Endothelial cell (in vitro differentiated cells): Measurements from ENCODE around the gene ESM1. TPM values are rescaled to one million over a fixed set of nuclear protein-coding genes. Genes with fewer than 3 reads are reported as not detected.

ENCODE experiments used
- DNase-seq: peaks from one replicate; pipeline ENCODE4 v3.0.0; 2021; ENCODE audit warnings: low spot score
- H3K27ac Mint-ChIP-seq: one replicate; pipeline ENCODE4 v1.8.0; 2021; ENCODE audit warnings: mixed read lengths, inconsistent platforms; ENCODE audit not compliant: unreplicated experiment
- H3K27me3 Mint-ChIP-seq: one replicate; pipeline ENCODE4 v1.8.0; 2021; ENCODE audit warnings: mild to moderate bottlenecking, moderate library complexity, mixed read lengths, inconsistent platforms; ENCODE audit not compliant: unreplicated experiment
- H3K36me3 Mint-ChIP-seq: one replicate; pipeline ENCODE4 v1.8.0; 2021; ENCODE audit warnings: mild to moderate bottlenecking, low read depth, mixed read lengths, inconsistent platforms; ENCODE audit not compliant: unreplicated experiment
- H3K4me1 Mint-ChIP-seq: one replicate; pipeline ENCODE4 v1.8.0; 2021; ENCODE audit warnings: mild to moderate bottlenecking, mixed read lengths, inconsistent platforms; ENCODE audit not compliant: unreplicated experiment
- H3K4me3 Mint-ChIP-seq: one replicate; pipeline ENCODE4 v1.8.0; 2021; ENCODE audit warnings: mild to moderate bottlenecking, mixed read lengths, inconsistent platforms; ENCODE audit not compliant: unreplicated experiment
- H3K9me3 Mint-ChIP-seq: one replicate; pipeline ENCODE4 v1.8.0; 2021; ENCODE audit warnings: mixed read lengths, inconsistent platforms; ENCODE audit not compliant: unreplicated experiment
- total RNA-seq: library from RNA; stranded (reverse); fragmentation: NEBNext Ultra II Directional; extraction: Animal tissue kit (Norgen Biotek cat#: 25700); gene quantifications from one replicate; pipeline ENCODE4 v1.2.1, GENCODE V29; 2021; ENCODE audit not compliant: unreplicated experiment
- TF ChIP-seq, protein P1 (sequence below): fragments of 200-600 bp; sonication (generic); IDR thresholded peaks from one replicate; pipeline ENCODE4 v1.5.0; 2021; ENCODE audit warnings: antibody characterized with exemption; ENCODE audit not compliant: unreplicated experiment

Gene ESM1
- total RNA-seq, 1 donor from 2014 or later, result 8.2 TPM

DNA sequence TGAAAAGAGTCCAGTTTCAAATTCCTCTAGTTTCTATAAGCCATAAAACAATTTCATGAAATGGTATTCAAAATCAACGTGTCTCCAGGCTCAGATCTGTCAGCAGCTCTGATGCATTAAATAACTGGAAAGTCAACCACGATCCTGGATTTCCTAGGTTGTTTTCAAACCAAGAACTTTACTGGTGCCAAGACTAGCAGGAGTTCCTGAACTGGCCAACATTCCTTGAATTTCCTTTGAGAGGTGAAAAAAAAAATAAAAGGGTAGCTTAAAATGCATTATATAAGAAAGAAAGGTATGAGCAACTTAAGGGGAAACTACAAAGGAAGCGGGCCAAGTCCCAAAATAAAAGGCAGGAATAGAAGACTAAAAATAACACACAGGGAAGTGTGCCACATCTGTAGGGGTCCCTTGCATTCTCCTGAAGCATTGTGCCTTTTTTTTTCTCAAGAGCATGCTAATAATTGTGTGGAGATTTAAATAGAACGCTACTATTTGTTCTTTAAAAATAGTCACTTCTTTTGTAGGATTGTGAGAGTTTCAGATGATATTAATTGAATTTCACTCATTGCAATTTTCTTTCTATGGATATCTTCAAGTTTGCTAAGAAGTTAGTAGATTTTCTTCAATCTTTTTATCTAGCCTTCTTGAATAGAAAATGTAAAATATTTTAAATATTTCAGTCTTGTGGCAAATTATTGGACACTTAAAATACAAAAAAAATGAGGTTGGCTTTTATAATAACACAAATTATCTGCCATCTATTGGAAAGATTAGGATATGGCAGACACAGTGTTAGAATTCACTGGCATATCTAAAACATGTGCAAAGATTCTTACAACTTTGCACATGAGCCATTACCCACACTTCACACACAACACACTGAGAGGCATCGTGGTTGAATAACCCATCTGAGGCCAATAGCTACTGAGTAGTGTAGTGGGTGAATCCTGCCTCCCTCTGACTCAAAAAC is 15.3 kb downstream of the ESM1 start:
- DNase-seq, result no peak

DNA sequence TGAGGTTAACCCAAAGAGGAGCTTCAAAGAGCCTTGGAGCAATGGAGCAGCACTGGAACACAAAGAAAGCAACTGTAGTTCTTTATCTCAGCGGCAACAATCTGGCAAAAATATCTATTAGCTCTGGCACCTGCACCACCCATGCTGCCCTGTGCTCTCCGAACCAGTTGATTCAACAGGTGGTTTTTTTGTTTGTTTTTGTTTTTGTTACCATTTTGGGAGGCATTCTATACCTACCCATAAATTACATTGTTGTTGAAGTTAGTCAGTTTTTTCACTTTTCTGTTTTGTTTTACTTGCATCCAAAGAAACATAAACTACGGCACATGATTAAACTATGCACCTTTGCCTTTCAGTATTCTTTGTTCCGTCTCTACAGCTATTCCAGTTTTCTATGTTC is 16.2 kb downstream of the ESM1 start:
- Mint-ChIP-seq H3K9me3 (no peaks in the 10 kb centered on the region), H3K36me3 (peaks cover 4% of the 10 kb centered on the region), H3K27ac (no peak overlapping the region), H3K4me1 (peaks cover 29% of the 10 kb centered on the region), H3K4me3 (no peak overlapping the region), H3K27me3 (no peaks in the 10 kb centered on the region)
- DNase-seq, result no peak
- TF ChIP-seq, protein P1, sequence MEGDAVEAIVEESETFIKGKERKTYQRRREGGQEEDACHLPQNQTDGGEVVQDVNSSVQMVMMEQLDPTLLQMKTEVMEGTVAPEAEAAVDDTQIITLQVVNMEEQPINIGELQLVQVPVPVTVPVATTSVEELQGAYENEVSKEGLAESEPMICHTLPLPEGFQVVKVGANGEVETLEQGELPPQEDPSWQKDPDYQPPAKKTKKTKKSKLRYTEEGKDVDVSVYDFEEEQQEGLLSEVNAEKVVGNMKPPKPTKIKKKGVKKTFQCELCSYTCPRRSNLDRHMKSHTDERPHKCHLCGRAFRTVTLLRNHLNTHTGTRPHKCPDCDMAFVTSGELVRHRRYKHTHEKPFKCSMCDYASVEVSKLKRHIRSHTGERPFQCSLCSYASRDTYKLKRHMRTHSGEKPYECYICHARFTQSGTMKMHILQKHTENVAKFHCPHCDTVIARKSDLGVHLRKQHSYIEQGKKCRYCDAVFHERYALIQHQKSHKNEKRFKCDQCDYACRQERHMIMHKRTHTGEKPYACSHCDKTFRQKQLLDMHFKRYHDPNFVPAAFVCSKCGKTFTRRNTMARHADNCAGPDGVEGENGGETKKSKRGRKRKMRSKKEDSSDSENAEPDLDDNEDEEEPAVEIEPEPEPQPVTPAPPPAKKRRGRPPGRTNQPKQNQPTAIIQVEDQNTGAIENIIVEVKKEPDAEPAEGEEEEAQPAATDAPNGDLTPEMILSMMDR, result no peak

More for the DNA sequence above, 15.3 kb downstream of the ESM1 start:
- H3K9me3 Mint-ChIP-seq, result no peaks in the 10 kb centered on the region
- TF ChIP-seq, protein P1, result no peak
- H3K36me3 Mint-ChIP-seq, result peaks cover 4% of the 10 kb centered on the region
- no peak overlapping the region for H3K4me3 Mint-ChIP-seq
- no peaks in the 10 kb centered on the region for H3K27me3 Mint-ChIP-seq
- H3K27ac Mint-ChIP-seq, result peak overlapping the region; percentile 62
- peaks cover 33% of the 10 kb centered on the region for H3K4me1 Mint-ChIP-seq

DNA sequence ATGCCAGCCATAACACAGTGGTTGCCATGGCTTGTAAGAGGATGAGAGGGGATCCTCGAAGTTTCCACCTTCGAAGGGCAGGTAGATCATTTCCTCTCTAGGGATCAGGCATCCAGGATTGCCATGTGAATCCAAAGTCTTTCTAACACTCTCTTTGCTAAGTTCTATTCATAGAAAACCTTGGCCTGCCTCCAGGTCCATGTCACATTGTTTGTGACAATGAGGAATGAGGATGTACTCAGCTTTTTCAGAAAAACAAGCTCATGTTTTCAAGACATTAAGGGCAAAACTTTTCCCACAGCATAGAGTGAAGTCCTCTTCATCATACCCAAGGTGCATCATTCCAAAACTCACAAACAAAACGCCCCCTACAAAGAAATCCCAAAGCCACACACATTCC is 19.6 kb downstream of the ESM1 start:
- no peak for DNase-seq
- no peaks in the 10 kb centered on the region for H3K27me3 Mint-ChIP-seq
- peaks cover 24% of the 10 kb centered on the region for H3K4me1 Mint-ChIP-seq
- H3K36me3 Mint-ChIP-seq, result peaks cover 4% of the 10 kb centered on the region
- H3K9me3 Mint-ChIP-seq, result no peaks in the 10 kb centered on the region
- no peak overlapping the region for H3K27ac Mint-ChIP-seq
- TF ChIP-seq, protein P1, result no peak
- no peak overlapping the region for H3K4me3 Mint-ChIP-seq

DNA sequence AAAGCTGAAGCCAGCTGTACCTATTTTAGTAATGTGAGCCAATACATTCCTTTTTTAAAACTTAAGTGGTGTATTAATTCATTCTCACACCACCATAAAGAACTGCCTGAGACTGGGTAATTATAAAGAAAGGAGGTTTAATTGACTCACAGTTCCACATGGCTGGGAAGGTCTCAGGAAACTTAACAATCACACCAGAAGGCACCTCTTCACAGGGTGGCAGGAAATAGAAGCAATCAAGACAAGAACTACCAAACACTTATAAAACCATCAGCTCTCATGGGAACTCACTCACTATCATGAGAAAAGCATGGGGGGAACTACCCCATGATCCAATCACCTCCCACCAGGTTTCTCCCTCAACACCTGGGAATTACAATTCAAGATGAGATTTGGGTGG is 21.0 kb downstream of the ESM1 start:
- TF ChIP-seq, protein P1, result no peak
- no peak for DNase-seq
- no peaks in the 10 kb centered on the region for H3K27me3 Mint-ChIP-seq
- H3K4me3 Mint-ChIP-seq, result no peak overlapping the region
- peaks cover 4% of the 10 kb centered on the region for H3K36me3 Mint-ChIP-seq
- H3K9me3 Mint-ChIP-seq, result no peaks in the 10 kb centered on the region
- H3K27ac Mint-ChIP-seq, result no peak overlapping the region
- H3K4me1 Mint-ChIP-seq, result peaks cover 16% of the 10 kb centered on the region

DNA sequence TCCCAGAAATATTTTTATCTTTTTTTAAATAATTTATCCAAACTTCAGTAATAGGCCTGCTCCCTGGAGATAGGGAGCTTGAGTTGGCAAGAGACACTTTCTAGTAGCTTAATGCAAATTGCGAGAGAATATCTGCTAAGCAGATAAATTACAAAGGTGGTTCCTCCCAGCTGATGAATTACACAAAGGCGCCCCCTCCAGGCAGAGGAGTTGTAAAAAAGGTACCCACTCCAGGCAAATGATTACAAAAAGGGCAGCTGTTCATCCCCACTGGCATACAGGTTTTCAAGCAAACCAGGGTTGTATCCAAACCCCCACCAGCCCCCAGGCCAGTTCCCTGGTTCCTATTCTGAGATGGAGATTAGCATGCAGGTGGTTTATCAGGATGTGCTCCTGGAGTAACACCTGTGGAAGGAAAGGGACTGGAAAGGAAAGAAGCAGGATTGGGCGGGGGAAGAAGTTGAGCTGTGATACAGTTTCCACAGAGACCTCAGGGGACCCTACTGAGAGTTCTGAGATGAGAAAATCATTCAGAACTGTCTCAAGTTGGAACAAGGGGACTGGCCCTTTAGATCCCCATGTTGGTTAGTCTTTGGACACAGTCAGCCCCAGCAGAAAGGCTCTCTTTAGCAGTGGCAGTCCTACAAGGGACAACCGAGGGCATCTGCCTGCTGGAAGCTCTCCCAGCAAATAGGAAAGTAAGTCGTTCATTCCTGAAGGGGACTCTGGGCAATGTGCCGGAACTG is 25.5 kb downstream of the ESM1 start:
- TF ChIP-seq, protein P1, result peak; percentile 31
- H3K9me3 Mint-ChIP-seq, result no peaks in the 10 kb centered on the region
- no peak overlapping the region for H3K4me3 Mint-ChIP-seq
- peak; percentile 35 for DNase-seq
- no peaks in the 10 kb centered on the region for H3K36me3 Mint-ChIP-seq
- no peaks in the 10 kb centered on the region for H3K4me1 Mint-ChIP-seq
- peaks cover 1% of the 10 kb centered on the region for H3K27me3 Mint-ChIP-seq
- H3K27ac Mint-ChIP-seq, result no peak overlapping the region
